PFSK-1 (cell line): ENCODE data around the gene ELAPOR1.

ENCODE experiments used
- FOXP2 ChIP-seq: optimal IDR thresholded peaks from 2 replicates; pipeline ENCODE3; 2011; ENCODE audit warnings: borderline replicate concordance, control low read depth, inconsistent platforms; ENCODE audit not compliant: insufficient read depth; ENCODE audit errors: extremely low read length, extremely low read depth
- POLR2AphosphoS5 ChIP-seq: IDR thresholded peaks from 2 replicates; pipeline ENCODE4 v1.6.1; 2012; ENCODE audit warnings: low read depth, mild to moderate bottlenecking, control low read depth, low read length, moderate library complexity
- SIN3A ChIP-seq: IDR thresholded peaks from 2 replicates; pipeline ENCODE4 v1.6.1; 2012; ENCODE audit warnings: mild to moderate bottlenecking, low read length, moderate library complexity, borderline replicate concordance; ENCODE audit not compliant: insufficient read depth
- TAF1 ChIP-seq: IDR thresholded peaks from 2 replicates; pipeline ENCODE4 v1.6.1; 2012; ENCODE audit warnings: low read length, control low read depth, borderline replicate concordance; ENCODE audit not compliant: insufficient read depth
- TF ChIP-seq, protein P1 (sequence below), 2 experiments: IDR thresholded peaks; 2 replicates each; pipeline versions ENCODE4 v1.6.1 to v1.8.0; 2011 to 2012; ENCODE audit warnings: low read depth in 2 of 2, low read length in 2 of 2, control low read depth in 1 of 2, inconsistent platforms in 1 of 2, mild to moderate bottlenecking in 1 of 2, moderate library complexity in 1 of 2; ENCODE audit not compliant: insufficient read depth in 1 of 2

The ELAPOR1 gene

DNA sequence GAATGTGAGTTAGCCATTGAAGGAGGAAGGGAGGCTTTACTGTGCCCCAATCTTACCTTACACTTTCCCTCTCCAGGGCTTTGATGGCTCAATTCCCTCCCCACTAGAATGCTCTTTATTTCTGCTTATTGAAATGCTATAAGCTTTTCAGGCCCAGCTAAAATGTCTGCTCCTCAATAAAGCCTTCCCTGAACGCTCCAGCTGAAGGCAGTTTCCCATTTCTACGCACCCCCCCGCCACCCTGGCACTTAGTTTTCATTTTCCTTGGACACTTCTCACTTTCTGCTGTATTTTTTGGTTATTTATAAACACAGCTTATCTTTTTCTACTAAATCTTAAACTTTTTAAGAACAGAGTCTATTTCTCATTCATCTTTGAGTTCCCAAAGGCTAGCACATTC is 30.4 kb upstream of the ELAPOR1 start:
- TF ChIP-seq POLR2AphosphoS5 (no peak), SIN3A (no peak), TAF1 (no peak), FOXP2 (no peak)
- TF ChIP-seq, protein P1, sequence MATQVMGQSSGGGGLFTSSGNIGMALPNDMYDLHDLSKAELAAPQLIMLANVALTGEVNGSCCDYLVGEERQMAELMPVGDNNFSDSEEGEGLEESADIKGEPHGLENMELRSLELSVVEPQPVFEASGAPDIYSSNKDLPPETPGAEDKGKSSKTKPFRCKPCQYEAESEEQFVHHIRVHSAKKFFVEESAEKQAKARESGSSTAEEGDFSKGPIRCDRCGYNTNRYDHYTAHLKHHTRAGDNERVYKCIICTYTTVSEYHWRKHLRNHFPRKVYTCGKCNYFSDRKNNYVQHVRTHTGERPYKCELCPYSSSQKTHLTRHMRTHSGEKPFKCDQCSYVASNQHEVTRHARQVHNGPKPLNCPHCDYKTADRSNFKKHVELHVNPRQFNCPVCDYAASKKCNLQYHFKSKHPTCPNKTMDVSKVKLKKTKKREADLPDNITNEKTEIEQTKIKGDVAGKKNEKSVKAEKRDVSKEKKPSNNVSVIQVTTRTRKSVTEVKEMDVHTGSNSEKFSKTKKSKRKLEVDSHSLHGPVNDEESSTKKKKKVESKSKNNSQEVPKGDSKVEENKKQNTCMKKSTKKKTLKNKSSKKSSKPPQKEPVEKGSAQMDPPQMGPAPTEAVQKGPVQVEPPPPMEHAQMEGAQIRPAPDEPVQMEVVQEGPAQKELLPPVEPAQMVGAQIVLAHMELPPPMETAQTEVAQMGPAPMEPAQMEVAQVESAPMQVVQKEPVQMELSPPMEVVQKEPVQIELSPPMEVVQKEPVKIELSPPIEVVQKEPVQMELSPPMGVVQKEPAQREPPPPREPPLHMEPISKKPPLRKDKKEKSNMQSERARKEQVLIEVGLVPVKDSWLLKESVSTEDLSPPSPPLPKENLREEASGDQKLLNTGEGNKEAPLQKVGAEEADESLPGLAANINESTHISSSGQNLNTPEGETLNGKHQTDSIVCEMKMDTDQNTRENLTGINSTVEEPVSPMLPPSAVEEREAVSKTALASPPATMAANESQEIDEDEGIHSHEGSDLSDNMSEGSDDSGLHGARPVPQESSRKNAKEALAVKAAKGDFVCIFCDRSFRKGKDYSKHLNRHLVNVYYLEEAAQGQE (IDR thresholded peaks at IDR 0.05; ENCODE audit: insufficient read depth in 1 of 2, low read depth in 2 of 2, low read length in 2 of 2), result no peak

DNA sequence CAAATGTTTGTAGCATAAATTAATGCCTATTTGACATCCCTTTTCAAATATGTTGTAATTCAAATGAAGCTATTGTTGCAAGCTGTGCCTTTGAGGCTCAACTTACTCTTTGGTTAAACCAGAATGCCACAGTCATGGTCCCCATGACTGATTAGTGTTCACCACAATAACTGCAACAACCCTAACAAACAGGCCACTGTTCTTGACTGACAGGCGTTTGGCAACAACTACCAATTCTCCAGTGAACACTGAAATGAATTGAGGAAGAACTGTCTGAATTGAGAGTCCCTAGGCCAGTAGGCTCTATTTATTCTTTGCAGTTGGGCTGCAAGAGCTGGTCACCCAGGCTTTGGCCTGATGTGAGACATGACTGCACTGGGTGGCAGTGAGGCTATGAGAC is 30.0 kb upstream of the ELAPOR1 start:
- TF ChIP-seq FOXP2 (no peak), TAF1 (no peak), SIN3A (no peak), POLR2AphosphoS5 (no peak)
- TF ChIP-seq, protein P1 (IDR thresholded peaks at IDR 0.05; ENCODE audit: insufficient read depth in 1 of 2, low read depth in 2 of 2, low read length in 2 of 2), result no peak

DNA sequence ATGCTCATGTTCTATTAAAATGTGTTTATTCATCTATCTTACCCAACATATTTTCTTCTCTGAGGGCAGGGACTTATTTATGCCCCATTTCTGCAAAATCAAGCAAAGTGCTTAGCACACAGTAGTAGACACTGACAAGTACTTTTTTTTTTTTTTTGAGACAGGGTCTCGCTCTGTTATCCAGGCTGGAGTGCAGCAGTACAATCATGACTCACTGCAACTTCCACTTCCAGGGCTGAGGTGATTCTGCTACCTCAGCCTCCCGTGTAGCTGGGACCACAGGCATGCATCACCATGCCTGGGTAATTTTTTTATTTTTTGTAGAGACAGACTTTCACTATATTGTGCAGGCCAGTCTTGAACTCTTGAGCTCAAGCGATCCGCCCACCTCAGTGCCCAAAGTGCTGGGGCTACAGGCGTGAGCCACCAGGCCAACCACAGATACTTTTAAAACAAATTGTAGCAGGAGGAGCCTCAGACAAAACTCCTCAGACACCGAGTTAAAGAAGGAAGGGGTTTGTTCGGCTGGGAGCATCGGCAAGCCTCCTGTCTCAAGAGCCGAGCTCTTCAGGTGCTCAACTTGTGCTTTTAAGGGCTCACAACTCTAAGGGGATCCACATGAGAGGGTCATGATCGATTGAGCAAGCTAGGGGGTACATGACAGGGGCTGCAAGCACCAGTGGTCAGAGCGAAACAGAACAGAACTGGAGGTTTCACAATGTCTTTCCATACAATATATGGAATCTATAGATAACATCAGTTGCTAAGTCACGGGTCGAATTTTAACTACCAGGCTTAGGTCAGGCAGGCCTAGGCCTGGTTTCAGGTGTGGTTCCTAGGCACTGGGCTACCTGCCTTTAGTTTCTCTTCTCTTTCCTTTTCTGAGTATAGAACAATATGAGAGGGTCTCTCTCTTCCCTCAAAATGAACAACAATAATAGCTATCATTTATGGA is 29.1 kb upstream of the ELAPOR1 start:
- TF ChIP-seq, protein P1 (IDR thresholded peaks at IDR 0.05; ENCODE audit: insufficient read depth in 1 of 2, low read depth in 2 of 2, low read length in 2 of 2), result no peak
- no peak for TF ChIP-seq SIN3A
- TF ChIP-seq TAF1, result no peak
- TF ChIP-seq FOXP2, result no peak
- no peak for TF ChIP-seq POLR2AphosphoS5

DNA sequence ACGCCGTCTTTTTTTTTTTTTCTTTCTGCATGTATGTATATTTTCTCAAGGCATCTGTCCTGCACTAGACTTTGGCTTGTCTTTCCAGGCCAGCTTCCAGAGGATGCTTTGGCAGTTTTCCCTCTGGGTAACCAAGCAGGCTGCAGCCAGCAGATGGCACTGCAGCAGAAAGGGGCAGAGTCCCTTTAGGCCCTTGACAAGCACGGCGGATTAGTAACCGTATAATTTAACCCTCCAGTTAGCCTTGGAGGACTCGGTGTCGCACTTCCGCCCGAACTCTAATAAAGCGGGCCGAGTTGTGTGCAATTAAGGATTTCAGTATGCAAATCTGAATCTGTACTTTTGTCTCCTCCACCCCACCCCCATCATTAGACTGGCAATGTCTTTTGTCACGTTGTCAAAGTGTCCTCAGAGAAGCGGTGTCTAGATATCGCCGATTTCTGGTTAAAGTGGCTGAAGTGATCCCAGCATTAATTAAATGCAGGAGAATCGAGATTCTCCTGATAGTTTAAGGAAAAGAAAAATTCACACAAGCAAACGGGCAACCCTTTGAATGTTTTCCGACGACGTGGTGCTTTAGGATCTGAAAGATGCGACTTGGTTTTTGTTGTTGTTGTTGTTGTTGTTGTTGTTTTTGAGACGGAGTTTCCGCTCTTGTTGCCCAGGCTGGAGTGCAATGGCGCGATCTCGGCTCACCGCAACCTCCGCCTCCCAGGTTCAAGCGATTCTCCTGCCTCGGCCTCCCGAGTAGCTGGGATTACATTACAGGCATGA is 24.5 kb upstream of the ELAPOR1 start:
- no peak for TF ChIP-seq TAF1

DNA sequence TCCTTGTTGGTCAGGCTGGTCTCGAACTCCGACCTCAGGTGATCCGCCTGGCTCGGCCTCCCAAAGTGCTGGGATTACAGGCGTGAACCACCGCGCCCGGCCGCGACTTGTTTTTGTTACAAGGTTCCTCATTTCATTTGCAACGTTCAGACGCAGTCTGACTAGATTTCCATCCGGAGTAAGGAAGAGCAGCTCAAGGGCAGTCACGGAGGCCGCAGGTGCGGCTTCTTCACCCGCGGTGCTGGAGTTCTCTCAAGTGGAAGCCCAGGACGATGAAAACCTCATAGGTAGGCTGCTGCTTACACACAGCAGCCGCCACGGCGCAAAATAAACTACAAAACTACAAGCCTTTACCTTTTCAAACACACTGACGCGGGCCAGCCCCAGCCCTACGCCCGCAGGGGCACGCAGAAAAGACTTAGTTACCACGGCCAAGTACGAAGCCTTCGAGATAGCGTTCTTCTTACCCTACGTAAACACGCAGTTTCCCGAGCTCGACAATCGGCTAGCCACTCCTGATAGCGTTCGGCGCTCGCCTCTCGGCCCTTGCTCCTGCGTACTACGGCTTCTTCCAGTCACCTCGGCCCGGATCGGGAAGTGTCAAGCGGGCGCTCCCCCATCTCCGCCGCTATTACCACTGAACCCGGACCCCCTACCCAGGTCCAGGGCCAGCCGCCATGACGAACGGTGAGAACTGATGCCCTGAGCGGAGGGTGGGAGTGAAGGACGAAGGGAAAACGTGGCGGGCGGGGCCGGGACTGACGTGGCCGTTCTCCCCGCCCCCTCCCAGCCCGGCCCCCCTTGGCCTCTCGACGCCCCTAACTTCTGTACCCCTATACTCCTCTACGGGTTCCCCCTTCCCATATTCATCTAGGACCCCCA is 23.5 kb upstream of the ELAPOR1 start, which contains the start of gene TMEM167B:
TSS of gene TMEM167B (plus strand) at position 569 of the 882 bp plus-strand sequence. CDS start at position 678, 109 bp downstream.
- TF ChIP-seq FOXP2 (peak; percentile 91), TAF1 (peak; percentile 83; the same call in 1 of the 2 replicates), POLR2AphosphoS5 (peak; percentile 92), SIN3A (peak; percentile 91)
- TF ChIP-seq, protein P1 (IDR thresholded peaks at IDR 0.05; ENCODE audit: insufficient read depth in 1 of 2, low read depth in 2 of 2, low read length in 2 of 2), result peak; percentile 49 to 52; a peak in 2 of 4 replicates
